Mucosa of descending colon (tissue), 3 donors: ENCODE results near the gene NR1H4. TPM values are rescaled to one million over a fixed set of nuclear protein-coding genes. Genes with fewer than 3 reads are reported as not detected.

ENCODE experiments used
- ATAC-seq: fragments of 200-7000 bp; cut with Tn5 transposase; one replicate; pipeline ENCODE4 v1.9.1; 2020; ENCODE audit warnings: mild to moderate bottlenecking, moderate library complexity
- DNase-seq, 3 donors: peaks; one replicate each; pipeline ENCODE4 v3.0.0-alpha.2; 2020
- H3K36me3 ChIP-seq: fragments of 200-600 bp; one replicate; pipeline ENCODE4 v1.8.0; 2021; ENCODE audit warnings: low read depth, mild to moderate bottlenecking
- H3K4me1 ChIP-seq: fragments of 200-600 bp; one replicate; pipeline ENCODE4 v1.8.0; 2021; ENCODE audit warnings: low read depth, mild to moderate bottlenecking
- H3K4me3 ChIP-seq: fragments of 200-600 bp; one replicate; pipeline ENCODE4 v1.8.0; 2021; ENCODE audit warnings: mild to moderate bottlenecking
- H3K9me3 ChIP-seq: fragments of 200-600 bp; one replicate; pipeline ENCODE4 v1.8.0; 2021; ENCODE audit warnings: mild to moderate bottlenecking
- intact Hi-C, 2 donors: fragments of 100-400 bp; cut with DNase I in 1 of 2; cut with micrococcal nuclease in 1 of 2; formaldehyde crosslinking; loops; one replicate each; pipeline versions ENCODE4 v1.11.0 to v1.11.1; 2022; cut with DNase I, micrococcal nuclease
- total RNA-seq, 3 donors: library from RNA; stranded (reverse); fragmentation: NEBNext Ultra II Directional in 2 of 3; extraction: Animal tissue kit (Norgen Biotek cat#: 25700) in 2 of 3; gene quantifications; one replicate each; pipeline versions ENCODE4 v1.2.1 to v1.2.4, GENCODE V29; 2021 to 2023
- TF ChIP-seq, protein P1 (sequence below): fragments of 200-600 bp; IDR thresholded peaks from one replicate; pipeline ENCODE4 v1.8.0; 2022; ENCODE audit warnings: antibody characterized with exemption, mild to moderate bottlenecking
- donor health status: DM: no; HTN: no; CAD: no; lungs with moderate emphysema.
- donor health status: DM: no; HTN: no; CAD: no.
- donor health status: DM: no; HTN: yes; CAD: no.

NR1H4 gene
- total RNA-seq, 3 donors from 2014 or later, result 9.4 to 17.6 (median 13.8) TPM

DNA sequence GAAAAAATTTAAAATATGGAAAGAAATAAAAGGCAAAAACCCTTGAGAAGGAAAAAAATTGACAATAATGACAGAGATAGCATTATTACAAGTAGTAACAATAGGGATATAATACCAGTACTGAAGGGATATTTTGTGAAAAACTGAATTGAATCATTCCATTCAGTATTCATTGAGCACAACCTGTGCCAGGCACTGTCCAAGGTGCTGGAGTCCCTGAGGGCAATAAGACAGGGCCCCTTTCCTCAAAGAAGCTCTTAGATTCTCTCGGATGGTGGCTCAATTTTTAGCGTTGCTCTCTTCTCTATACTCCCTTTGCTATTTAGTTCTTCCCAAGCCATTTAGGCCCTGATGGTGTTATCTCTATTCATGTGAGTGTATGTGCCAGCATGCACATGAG, 65.5 kb downstream of the NR1H4 start:
- Histone ChIP-seq H3K9me3 (no peaks in the 10 kb centered on the region), H3K4me3 (no peak overlapping the region), H3K4me1 (peaks cover 3% of the 10 kb centered on the region), H3K36me3 (no peaks in the 10 kb centered on the region)
- intact Hi-C loops, result no loop called here
- DNase-seq (peak in 2 of 3 donors; percentile 34 to 58), ATAC-seq (no peak)
- TF ChIP-seq, protein P1, sequence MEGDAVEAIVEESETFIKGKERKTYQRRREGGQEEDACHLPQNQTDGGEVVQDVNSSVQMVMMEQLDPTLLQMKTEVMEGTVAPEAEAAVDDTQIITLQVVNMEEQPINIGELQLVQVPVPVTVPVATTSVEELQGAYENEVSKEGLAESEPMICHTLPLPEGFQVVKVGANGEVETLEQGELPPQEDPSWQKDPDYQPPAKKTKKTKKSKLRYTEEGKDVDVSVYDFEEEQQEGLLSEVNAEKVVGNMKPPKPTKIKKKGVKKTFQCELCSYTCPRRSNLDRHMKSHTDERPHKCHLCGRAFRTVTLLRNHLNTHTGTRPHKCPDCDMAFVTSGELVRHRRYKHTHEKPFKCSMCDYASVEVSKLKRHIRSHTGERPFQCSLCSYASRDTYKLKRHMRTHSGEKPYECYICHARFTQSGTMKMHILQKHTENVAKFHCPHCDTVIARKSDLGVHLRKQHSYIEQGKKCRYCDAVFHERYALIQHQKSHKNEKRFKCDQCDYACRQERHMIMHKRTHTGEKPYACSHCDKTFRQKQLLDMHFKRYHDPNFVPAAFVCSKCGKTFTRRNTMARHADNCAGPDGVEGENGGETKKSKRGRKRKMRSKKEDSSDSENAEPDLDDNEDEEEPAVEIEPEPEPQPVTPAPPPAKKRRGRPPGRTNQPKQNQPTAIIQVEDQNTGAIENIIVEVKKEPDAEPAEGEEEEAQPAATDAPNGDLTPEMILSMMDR, result no peak

DNA sequence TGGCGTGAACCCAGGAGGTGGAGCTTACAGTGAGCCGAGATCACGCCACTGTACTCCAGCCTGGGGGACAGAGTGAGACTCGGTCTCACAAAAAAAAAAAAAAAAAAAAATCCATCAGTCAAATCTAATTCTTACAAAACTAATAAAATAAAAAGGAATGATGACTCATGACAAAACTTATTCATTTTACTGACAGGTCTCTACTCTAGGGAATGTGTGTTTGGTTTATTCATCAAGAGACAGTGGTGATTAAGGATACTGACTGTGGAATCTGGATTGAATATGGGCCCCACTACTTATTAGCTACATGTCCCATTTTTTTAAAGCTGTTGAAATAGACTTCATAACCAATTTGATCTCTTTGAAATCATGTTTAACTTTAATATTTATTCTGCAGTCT, 70.5 kb downstream of the NR1H4 start:
- DNase-seq, result no peak
- Histone ChIP-seq H3K4me3 (no peak overlapping the region), H3K9me3 (no peaks in the 10 kb centered on the region), H3K4me1 (no peaks in the 10 kb centered on the region), H3K36me3 (no peaks in the 10 kb centered on the region)
- TF ChIP-seq, protein P1, result no peak
- no peak for ATAC-seq
- intact Hi-C loops, result no loop called here

DNA sequence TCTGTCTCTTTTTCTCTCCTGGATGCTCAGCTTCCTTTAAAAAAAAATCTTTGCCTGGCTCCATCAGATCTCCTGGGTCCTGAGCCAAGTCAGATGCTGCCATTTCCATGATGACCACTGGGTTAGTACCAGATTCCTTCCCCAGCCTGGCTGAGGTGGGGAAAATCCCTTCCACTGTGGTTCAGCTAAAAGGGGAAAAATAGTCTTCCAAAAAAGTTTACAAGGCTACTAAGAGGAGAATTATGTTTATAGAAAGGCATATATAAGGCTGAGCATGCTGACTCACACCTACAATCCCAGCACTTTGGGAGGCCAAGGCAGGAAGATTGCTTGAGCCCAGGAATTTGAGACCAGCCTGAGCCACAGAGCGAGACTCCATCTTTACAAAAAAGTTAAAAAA, 71.4 kb downstream of the NR1H4 start:
- H3K4me1 ChIP-seq, result no peaks in the 10 kb centered on the region
- TF ChIP-seq, protein P1, result no peak
- no peaks in the 10 kb centered on the region for H3K36me3 ChIP-seq
- intact Hi-C loops, result no loop called here
- H3K9me3 ChIP-seq, result no peaks in the 10 kb centered on the region
- H3K4me3 ChIP-seq, result no peak overlapping the region
- ATAC-seq, result no peak
- DNase-seq, result no peak

DNA sequence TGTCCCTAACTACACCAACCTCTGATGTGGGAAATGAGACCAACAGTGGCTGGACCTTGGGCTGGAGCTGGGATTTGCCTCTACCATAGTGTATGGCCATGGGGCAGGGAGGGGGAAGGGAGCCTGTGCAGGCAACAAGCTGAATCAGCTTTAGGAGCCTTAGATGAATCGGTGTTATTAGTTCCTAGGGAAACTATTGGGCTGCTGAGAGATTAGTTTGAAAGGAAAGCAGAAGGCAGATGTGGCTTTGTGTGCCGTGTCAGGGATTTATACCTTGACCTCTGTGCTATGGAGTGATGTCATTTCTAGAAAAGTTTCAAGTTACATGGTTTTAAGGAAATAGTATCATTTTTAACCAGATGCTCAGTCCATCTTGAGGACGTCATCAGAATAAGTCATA, 80.3 kb downstream of the NR1H4 start:
- no peak for DNase-seq
- H3K36me3 ChIP-seq, result no peaks in the 10 kb centered on the region
- H3K4me3 ChIP-seq, result no peak overlapping the region
- TF ChIP-seq, protein P1, result no peak
- no peaks in the 10 kb centered on the region for H3K4me1 ChIP-seq
- intact Hi-C loops, result loop anchor here (5.0 to 10.0 kb wide), 4 partner anchors 162 to 319 kb away; partner anchors contain the start of gene SLC17A8 (in 1 of the 2)
- ATAC-seq, result peak; percentile 32
- no peaks in the 10 kb centered on the region for H3K9me3 ChIP-seq

DNA sequence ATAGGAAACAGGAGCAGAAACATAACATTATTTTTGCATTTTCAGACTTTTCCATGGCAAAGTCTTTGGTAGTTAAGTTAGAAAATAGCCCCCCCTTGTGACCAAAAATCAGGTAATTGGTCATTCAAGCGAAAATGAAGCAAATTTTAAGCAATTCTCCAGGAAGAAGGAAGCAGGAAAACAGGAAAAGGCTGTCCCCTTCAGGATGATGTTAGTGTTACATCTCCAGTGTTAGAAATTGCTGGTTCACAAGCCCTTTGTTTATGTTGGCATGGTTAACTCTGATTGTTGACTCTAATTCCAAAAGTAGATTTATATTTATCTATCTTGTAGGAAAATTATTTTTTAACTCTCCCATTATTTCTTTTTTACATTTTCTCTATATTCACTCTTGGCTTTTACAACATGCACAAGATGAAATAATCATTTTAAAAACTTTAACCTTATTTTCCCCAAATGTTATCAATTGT, 81.0 kb downstream of the NR1H4 start:
- no peak overlapping the region for H3K4me3 ChIP-seq
- TF ChIP-seq, protein P1, result peak; percentile 63
- ATAC-seq, result peak; percentile 88
- no peaks in the 10 kb centered on the region for H3K36me3 ChIP-seq
- H3K9me3 ChIP-seq, result no peaks in the 10 kb centered on the region
- intact Hi-C loops, result loop anchor here (5.0 to 10.0 kb wide), 4 partner anchors 162 to 320 kb away; partner anchors contain the start of gene SLC17A8 (in 1 of the 2)
- peak in 1 of 3 donors; percentile 77 for DNase-seq
- no peaks in the 10 kb centered on the region for H3K4me1 ChIP-seq

DNA sequence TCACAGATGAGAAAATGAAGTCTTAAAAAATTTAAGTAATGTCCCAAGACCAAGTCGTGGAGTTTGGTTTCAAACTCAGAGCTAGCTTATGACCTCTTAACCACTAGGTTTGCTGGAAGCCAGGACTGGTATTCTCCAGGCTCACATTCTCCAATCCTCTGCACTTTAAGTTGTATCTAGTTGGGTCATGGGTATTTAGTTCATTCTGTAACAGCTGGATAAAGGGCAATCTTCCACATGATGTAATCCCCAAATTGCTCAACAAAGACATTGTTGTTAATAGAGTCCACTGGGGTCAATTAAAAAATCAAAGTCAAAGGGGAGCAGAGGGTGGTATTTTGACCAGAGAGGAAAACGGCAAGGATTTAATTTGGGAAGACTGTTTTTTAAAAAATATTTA, 82.1 kb downstream of the NR1H4 start:
- Histone ChIP-seq H3K4me1 (no peaks in the 10 kb centered on the region), H3K4me3 (no peak overlapping the region), H3K36me3 (no peaks in the 10 kb centered on the region), H3K9me3 (no peaks in the 10 kb centered on the region)
- no peak for ATAC-seq
- TF ChIP-seq, protein P1, result no peak
- intact Hi-C loops, result loop anchor here in 1 of 2 donors (10.0 kb wide), 2 partner anchors 201 to 321 kb away; partner anchors contain the start of gene SLC17A8
- no peak for DNase-seq
